ENCODE results near the gene WDR73.

The WDR73 gene

GRCh38 chr15:84685304-84685703 lies 31.2 kb upstream of the WDR73 start:
- TF ChIP-seq POU2F2 (IDR thresholded peaks at IDR 0.05; ENCODE audit: low read depth, low read length) (no peak), PAX5 (IDR thresholded peaks at IDR 0.05; ENCODE audit: insufficient read depth, low read length, severe bottlenecking) (no peak), SPI1 (IDR thresholded peaks at IDR 0.05; ENCODE audit: low read depth, low read length) (no peak), POLR2AphosphoS5 (IDR thresholded peaks at IDR 0.05; ENCODE audit: low read depth, low read length) (no peak), TAF1 (IDR thresholded peaks at IDR 0.05; ENCODE audit: low read depth, low read length) (no peak), POLR2A (IDR thresholded peaks at IDR 0.05; ENCODE audit: low read depth, low read length) (no peak)
- FAIRE-seq (no peak), DNase-seq (ENCODE audit: insufficient read length, low spot score) (no peak)

GRCh38 chr15:84684092-84684491 lies 30.0 kb upstream of the WDR73 start:
- no peak for FAIRE-seq
- TF ChIP-seq SPI1 (IDR thresholded peaks at IDR 0.05; ENCODE audit: low read depth, low read length) (no peak), POLR2AphosphoS5 (IDR thresholded peaks at IDR 0.05; ENCODE audit: low read depth, low read length) (no peak), PAX5 (IDR thresholded peaks at IDR 0.05; ENCODE audit: insufficient read depth, low read length, severe bottlenecking) (no peak), POLR2A (IDR thresholded peaks at IDR 0.05; ENCODE audit: low read depth, low read length) (no peak), POU2F2 (IDR thresholded peaks at IDR 0.05; ENCODE audit: low read depth, low read length) (no peak), TAF1 (IDR thresholded peaks at IDR 0.05; ENCODE audit: low read depth, low read length) (no peak)
- DNase-seq (ENCODE audit: insufficient read length, low spot score): no peak

GRCh38 chr15:84681831-84682230 lies 27.7 kb upstream of the WDR73 start:
- no peak for TF ChIP-seq POLR2AphosphoS5 (IDR thresholded peaks at IDR 0.05; ENCODE audit: low read depth, low read length)
- TF ChIP-seq POLR2A (IDR thresholded peaks at IDR 0.05; ENCODE audit: low read depth, low read length): no peak
- TF ChIP-seq PAX5 (IDR thresholded peaks at IDR 0.05; ENCODE audit: insufficient read depth, low read length, severe bottlenecking): no peak
- no peak for TF ChIP-seq TAF1 (IDR thresholded peaks at IDR 0.05; ENCODE audit: low read depth, low read length)
- TF ChIP-seq POU2F2 (IDR thresholded peaks at IDR 0.05; ENCODE audit: low read depth, low read length): no peak
- no peak for TF ChIP-seq SPI1 (IDR thresholded peaks at IDR 0.05; ENCODE audit: low read depth, low read length)
- no peak for FAIRE-seq
- DNase-seq (ENCODE audit: insufficient read length, low spot score): no peak

- DNase-seq (ENCODE audit: insufficient read length, low spot score): no peak
- FAIRE-seq: no peak
- TF ChIP-seq PAX5 (IDR thresholded peaks at IDR 0.05; ENCODE audit: insufficient read depth, low read length, severe bottlenecking): no peak
- no peak for TF ChIP-seq POLR2AphosphoS5 (IDR thresholded peaks at IDR 0.05; ENCODE audit: low read depth, low read length)
- TF ChIP-seq SPI1 (IDR thresholded peaks at IDR 0.05; ENCODE audit: low read depth, low read length): no peak
- TF ChIP-seq POLR2A (IDR thresholded peaks at IDR 0.05; ENCODE audit: low read depth, low read length): no peak
- no peak for TF ChIP-seq POU2F2 (IDR thresholded peaks at IDR 0.05; ENCODE audit: low read depth, low read length)
- TF ChIP-seq TAF1 (IDR thresholded peaks at IDR 0.05; ENCODE audit: low read depth, low read length): no peak
Observed at GRCh38 chr15:84671211-84671610, 17.1 kb upstream of the WDR73 start.

- TF ChIP-seq PAX5 (IDR thresholded peaks at IDR 0.05; ENCODE audit: insufficient read depth, low read length, severe bottlenecking): no peak
- no peak for TF ChIP-seq POLR2AphosphoS5 (IDR thresholded peaks at IDR 0.05; ENCODE audit: low read depth, low read length)
- no peak for TF ChIP-seq POU2F2 (IDR thresholded peaks at IDR 0.05; ENCODE audit: low read depth, low read length)
- TF ChIP-seq SPI1 (IDR thresholded peaks at IDR 0.05; ENCODE audit: low read depth, low read length): no peak
- TF ChIP-seq TAF1 (IDR thresholded peaks at IDR 0.05; ENCODE audit: low read depth, low read length): no peak
- TF ChIP-seq POLR2A (IDR thresholded peaks at IDR 0.05; ENCODE audit: low read depth, low read length): no peak
- FAIRE-seq: no peak
- DNase-seq (ENCODE audit: insufficient read length, low spot score): no peak
Observed at GRCh38 chr15:84669726-84670125, 15.6 kb upstream of the WDR73 start.

GRCh38 chr15:84668221-84668982 lies 14.3 kb upstream of the WDR73 start:
- no peak for DNase-seq (ENCODE audit: insufficient read length, low spot score)
- TF ChIP-seq SPI1 (IDR thresholded peaks at IDR 0.05; ENCODE audit: low read depth, low read length): no peak
- TF ChIP-seq POU2F2 (IDR thresholded peaks at IDR 0.05; ENCODE audit: low read depth, low read length): no peak
- no peak for TF ChIP-seq POLR2A (IDR thresholded peaks at IDR 0.05; ENCODE audit: low read depth, low read length)
- no peak for TF ChIP-seq POLR2AphosphoS5 (IDR thresholded peaks at IDR 0.05; ENCODE audit: low read depth, low read length)
- no peak for TF ChIP-seq TAF1 (IDR thresholded peaks at IDR 0.05; ENCODE audit: low read depth, low read length)
- TF ChIP-seq PAX5 (IDR thresholded peaks at IDR 0.05; ENCODE audit: insufficient read depth, low read length, severe bottlenecking): no peak
- FAIRE-seq: no peak

GRCh38 chr15:84666373-84666772 lies 12.3 kb upstream of the WDR73 start:
- DNase-seq (ENCODE audit: insufficient read length, low spot score) (no peak), FAIRE-seq (no peak)
- no peak for TF ChIP-seq POLR2AphosphoS5 (IDR thresholded peaks at IDR 0.05; ENCODE audit: low read depth, low read length)
- no peak for TF ChIP-seq POU2F2 (IDR thresholded peaks at IDR 0.05; ENCODE audit: low read depth, low read length)
- no peak for TF ChIP-seq PAX5 (IDR thresholded peaks at IDR 0.05; ENCODE audit: insufficient read depth, low read length, severe bottlenecking)
- TF ChIP-seq TAF1 (IDR thresholded peaks at IDR 0.05; ENCODE audit: low read depth, low read length): no peak
- TF ChIP-seq SPI1 (IDR thresholded peaks at IDR 0.05; ENCODE audit: low read depth, low read length): no peak
- no peak for TF ChIP-seq POLR2A (IDR thresholded peaks at IDR 0.05; ENCODE audit: low read depth, low read length)

GRCh38 chr15:84661001-84661400 lies 6.9 kb upstream of the WDR73 start:
- FAIRE-seq: no peak
- TF ChIP-seq PAX5 (IDR thresholded peaks at IDR 0.05; ENCODE audit: insufficient read depth, low read length, severe bottlenecking) (no peak), TAF1 (IDR thresholded peaks at IDR 0.05; ENCODE audit: low read depth, low read length) (no peak), POU2F2 (IDR thresholded peaks at IDR 0.05; ENCODE audit: low read depth, low read length) (no peak), POLR2AphosphoS5 (IDR thresholded peaks at IDR 0.05; ENCODE audit: low read depth, low read length) (no peak), SPI1 (IDR thresholded peaks at IDR 0.05; ENCODE audit: low read depth, low read length) (no peak), POLR2A (IDR thresholded peaks at IDR 0.05; ENCODE audit: low read depth, low read length) (no peak)
- DNase-seq (ENCODE audit: insufficient read length, low spot score): no peak

GRCh38 chr15:84659904-84660781 lies 6.1 kb upstream of the WDR73 start:
- FAIRE-seq: no peak
- TF ChIP-seq SPI1 (IDR thresholded peaks at IDR 0.05; ENCODE audit: low read depth, low read length): no peak
- no peak for TF ChIP-seq TAF1 (IDR thresholded peaks at IDR 0.05; ENCODE audit: low read depth, low read length)
- TF ChIP-seq POLR2A (IDR thresholded peaks at IDR 0.05; ENCODE audit: low read depth, low read length): no peak
- no peak for TF ChIP-seq POLR2AphosphoS5 (IDR thresholded peaks at IDR 0.05; ENCODE audit: low read depth, low read length)
- no peak for TF ChIP-seq PAX5 (IDR thresholded peaks at IDR 0.05; ENCODE audit: insufficient read depth, low read length, severe bottlenecking)
- TF ChIP-seq POU2F2 (IDR thresholded peaks at IDR 0.05; ENCODE audit: low read depth, low read length): no peak

More at GRCh38 chr15:84659904-84660781, 6.1 kb upstream of the WDR73 start:
- no peak for DNase-seq (ENCODE audit: insufficient read length, low spot score)

Data from GM12891 (cell line).